Measurements from ENCODE around the gene GSTP1. TPM values are rescaled to one million over a fixed set of nuclear protein-coding genes. Genes with fewer than 3 reads are reported as not detected.
A peak's percentile ranks its signal among the peaks of the same experiment; 100 is the strongest.

Gene GSTP1
- total RNA-seq, 1 donor from 2014 or later = 305 TPM

GRCh38 chr11:67629386-67630227 is 46.0 kb downstream of the GSTP1 start, which contains the start of gene NUDT8:
NUDT8 (minus strand) TSS chr11:67629937; CDS start chr11:67629911, 26 bp downstream.
- no peaks in the 10 kb centered on the region for H3K27me3 Mint-ChIP-seq
- DNase-seq = peak; percentile 98
- H3K4me3 Mint-ChIP-seq = peak within 1 kb of the TSS; percentile 86
- H3K4me1 Mint-ChIP-seq = peaks cover 15% of the 10 kb centered on the region
- H3K36me3 Mint-ChIP-seq (ENCODE audit: low read depth) = no peaks in the 10 kb centered on the region
- no peaks in the 10 kb centered on the region for H3K9me3 Mint-ChIP-seq
- intact Hi-C loops (cut with micrococcal nuclease) = loop anchor here (1.0 to 2.0 kb wide), 4 partner anchors 15 to 46 kb away; partner anchors contain the start of genes GSTP1 and NDUFV1
- H3K27ac Mint-ChIP-seq = peak within 1 kb of the TSS; percentile 93

- H3K4me3 Mint-ChIP-seq = peak overlapping the region; percentile 86
- peaks cover 12% of the 10 kb centered on the region for H3K4me1 Mint-ChIP-seq
- peak overlapping the region; percentile 93 for H3K27ac Mint-ChIP-seq
- DNase-seq = peak; percentile 99
- intact Hi-C loops (cut with micrococcal nuclease) = loop anchor here (1.0 kb wide), 2 partner anchors 16 to 29 kb away; no protein-coding TSS in a partner anchor
- H3K27me3 Mint-ChIP-seq = no peaks in the 10 kb centered on the region
- H3K9me3 Mint-ChIP-seq = no peaks in the 10 kb centered on the region
- H3K36me3 Mint-ChIP-seq (ENCODE audit: low read depth) = no peaks in the 10 kb centered on the region
Measured at GRCh38 chr11:67630228-67630942, 46.8 kb downstream of the GSTP1 start.

GRCh38 chr11:67630943-67631331 is 47.3 kb downstream of the GSTP1 start:
- H3K4me1 Mint-ChIP-seq = peaks cover 10% of the 10 kb centered on the region
- H3K36me3 Mint-ChIP-seq (ENCODE audit: low read depth) = no peaks in the 10 kb centered on the region
- peak overlapping the region; percentile 86 for H3K4me3 Mint-ChIP-seq
- peak overlapping the region; percentile 46 for H3K27ac Mint-ChIP-seq
- DNase-seq = no peak
- H3K27me3 Mint-ChIP-seq = no peaks in the 10 kb centered on the region
- H3K9me3 Mint-ChIP-seq = no peaks in the 10 kb centered on the region
- intact Hi-C loops (cut with micrococcal nuclease) = loop anchor here (1.0 kb wide), 2 partner anchors 17 to 28 kb away; no protein-coding TSS in a partner anchor

- H3K4me1 Mint-ChIP-seq = peaks cover 10% of the 10 kb centered on the region
- H3K27me3 Mint-ChIP-seq = no peaks in the 10 kb centered on the region
- DNase-seq = no peak
- intact Hi-C loops (cut with micrococcal nuclease) = no loop called here
- no peaks in the 10 kb centered on the region for H3K36me3 Mint-ChIP-seq (ENCODE audit: low read depth)
- H3K4me3 Mint-ChIP-seq = peak overlapping the region; percentile 86
- no peaks in the 10 kb centered on the region for H3K9me3 Mint-ChIP-seq
- H3K27ac Mint-ChIP-seq = no peak overlapping the region
Measured at GRCh38 chr11:67631411-67631810, 47.8 kb downstream of the GSTP1 start.

GRCh38 chr11:67631853-67632174 is 48.2 kb downstream of the GSTP1 start:
- Mint-ChIP-seq H3K36me3 (ENCODE audit: low read depth) (no peaks in the 10 kb centered on the region), H3K27me3 (no peaks in the 10 kb centered on the region), H3K27ac (peak overlapping the region; percentile 51), H3K4me1 (peaks cover 8% of the 10 kb centered on the region), H3K9me3 (no peaks in the 10 kb centered on the region), H3K4me3 (peak overlapping the region; percentile 55)
- no peak for DNase-seq
- intact Hi-C loops (cut with micrococcal nuclease) = no loop called here

- intact Hi-C loops (cut with micrococcal nuclease) = no loop called here
- Mint-ChIP-seq H3K27ac (peak overlapping the region; percentile 51), H3K27me3 (no peaks in the 10 kb centered on the region), H3K36me3 (ENCODE audit: low read depth) (no peaks in the 10 kb centered on the region), H3K9me3 (no peaks in the 10 kb centered on the region), H3K4me3 (peak overlapping the region; percentile 55), H3K4me1 (peaks cover 11% of the 10 kb centered on the region)
- DNase-seq = no peak
Measured at GRCh38 chr11:67632175-67632981, 48.8 kb downstream of the GSTP1 start.

- H3K4me1 Mint-ChIP-seq = peaks cover 11% of the 10 kb centered on the region
- no peak overlapping the region for H3K27ac Mint-ChIP-seq
- DNase-seq = no peak
- intact Hi-C loops (cut with micrococcal nuclease) = no loop called here
- no peaks in the 10 kb centered on the region for H3K36me3 Mint-ChIP-seq (ENCODE audit: low read depth)
- no peaks in the 10 kb centered on the region for H3K27me3 Mint-ChIP-seq
- H3K9me3 Mint-ChIP-seq = no peaks in the 10 kb centered on the region
- no peak overlapping the region for H3K4me3 Mint-ChIP-seq
Measured at GRCh38 chr11:67632982-67633755, 49.6 kb downstream of the GSTP1 start.

- Mint-ChIP-seq H3K4me1 (peaks cover 11% of the 10 kb centered on the region), H3K27me3 (no peaks in the 10 kb centered on the region), H3K4me3 (no peak overlapping the region), H3K36me3 (ENCODE audit: low read depth) (no peaks in the 10 kb centered on the region), H3K27ac (no peak overlapping the region), H3K9me3 (no peaks in the 10 kb centered on the region)
- intact Hi-C loops (cut with micrococcal nuclease) = no loop called here
- no peak for DNase-seq
Measured at GRCh38 chr11:67633758-67634365, 50.2 kb downstream of the GSTP1 start.

- Mint-ChIP-seq H3K4me1 (peaks cover 9% of the 10 kb centered on the region), H3K4me3 (no peak overlapping the region), H3K36me3 (ENCODE audit: low read depth) (no peaks in the 10 kb centered on the region), H3K27me3 (no peaks in the 10 kb centered on the region), H3K27ac (no peak overlapping the region), H3K9me3 (no peaks in the 10 kb centered on the region)
- DNase-seq = no peak
- intact Hi-C loops (cut with micrococcal nuclease) = no loop called here
Measured at GRCh38 chr11:67634366-67635230, 51.0 kb downstream of the GSTP1 start.

GRCh38 chr11:67635231-67635521 is 51.6 kb downstream of the GSTP1 start:
- no peaks in the 10 kb centered on the region for H3K9me3 Mint-ChIP-seq
- intact Hi-C loops (cut with micrococcal nuclease) = no loop called here

More at GRCh38 chr11:67635231-67635521, 51.6 kb downstream of the GSTP1 start:
- DNase-seq = no peak
- H3K27ac Mint-ChIP-seq = no peak overlapping the region
- H3K4me3 Mint-ChIP-seq = no peak overlapping the region
- H3K36me3 Mint-ChIP-seq (ENCODE audit: low read depth) = no peaks in the 10 kb centered on the region
- no peaks in the 10 kb centered on the region for H3K27me3 Mint-ChIP-seq
- peaks cover 9% of the 10 kb centered on the region for H3K4me1 Mint-ChIP-seq
